AG04449 (cell line): ENCODE measurements around the gene GALNT2.

ENCODE experiments used
- CTCF ChIA-PET: fragments of 350-600 bp; formaldehyde crosslinking; extraction: SDS; loops from one replicate; lab custom pipeline; 2021; ENCODE audit warnings: antibody characterized with exemption; lab: Yijun Ruan, JAX
- POLR2A ChIA-PET: fragments of 400-600, 350-600 bp; formaldehyde crosslinking; extraction: SDS; loops from one replicate; lab custom pipeline; 2020; ENCODE audit warnings: antibody characterized with exemption, inconsistent platforms; lab: Yijun Ruan, JAX
- DNase-seq: peaks from one replicate; pipeline ENCODE4 v3.0.0-alpha.2; 2010; ENCODE audit warnings: low read depth, low spot score
- H3K4me3 ChIP-seq: 2 replicates; pipeline ENCODE4 v1.5.1; 2011; ENCODE audit warnings: low read depth, mild to moderate bottlenecking, control low read depth, low read length
- TF ChIP-seq, protein P1 (sequence below): IDR thresholded peaks from one replicate; pipeline ENCODE4 v1.5.1; 2011; ENCODE audit warnings: mild to moderate bottlenecking, moderate library complexity, low read length, control low read depth, inconsistent platforms; ENCODE audit not compliant: insufficient read depth; ENCODE audit errors: missing control alignments

The GALNT2 gene

DNA sequence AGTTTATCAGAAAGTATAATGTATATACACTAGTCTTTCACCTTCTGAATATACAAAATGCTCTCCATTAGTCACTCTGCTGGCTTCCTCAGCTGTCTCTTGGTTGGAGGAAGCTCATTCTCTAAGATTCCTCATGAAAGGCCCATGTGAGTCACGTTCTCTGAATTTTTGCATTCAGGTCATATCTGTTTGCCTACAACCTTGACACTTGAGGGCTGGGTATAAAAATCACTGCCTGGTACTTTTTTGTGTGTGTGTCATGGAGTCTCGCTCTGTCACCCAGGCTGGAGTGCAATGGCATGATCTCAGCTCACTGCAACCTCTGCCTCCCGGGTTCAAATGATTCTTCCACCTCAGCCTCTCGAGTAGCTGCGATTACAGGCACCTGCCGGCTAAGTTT is 2.8 kb upstream of the GALNT2 start:
- TF ChIP-seq, protein P1, sequence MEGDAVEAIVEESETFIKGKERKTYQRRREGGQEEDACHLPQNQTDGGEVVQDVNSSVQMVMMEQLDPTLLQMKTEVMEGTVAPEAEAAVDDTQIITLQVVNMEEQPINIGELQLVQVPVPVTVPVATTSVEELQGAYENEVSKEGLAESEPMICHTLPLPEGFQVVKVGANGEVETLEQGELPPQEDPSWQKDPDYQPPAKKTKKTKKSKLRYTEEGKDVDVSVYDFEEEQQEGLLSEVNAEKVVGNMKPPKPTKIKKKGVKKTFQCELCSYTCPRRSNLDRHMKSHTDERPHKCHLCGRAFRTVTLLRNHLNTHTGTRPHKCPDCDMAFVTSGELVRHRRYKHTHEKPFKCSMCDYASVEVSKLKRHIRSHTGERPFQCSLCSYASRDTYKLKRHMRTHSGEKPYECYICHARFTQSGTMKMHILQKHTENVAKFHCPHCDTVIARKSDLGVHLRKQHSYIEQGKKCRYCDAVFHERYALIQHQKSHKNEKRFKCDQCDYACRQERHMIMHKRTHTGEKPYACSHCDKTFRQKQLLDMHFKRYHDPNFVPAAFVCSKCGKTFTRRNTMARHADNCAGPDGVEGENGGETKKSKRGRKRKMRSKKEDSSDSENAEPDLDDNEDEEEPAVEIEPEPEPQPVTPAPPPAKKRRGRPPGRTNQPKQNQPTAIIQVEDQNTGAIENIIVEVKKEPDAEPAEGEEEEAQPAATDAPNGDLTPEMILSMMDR = no peak
- H3K4me3 ChIP-seq = no peak overlapping the region
- ChIA-PET CTCF (no interaction called here), POLR2A (no interaction called here)
- no peak for DNase-seq

DNA sequence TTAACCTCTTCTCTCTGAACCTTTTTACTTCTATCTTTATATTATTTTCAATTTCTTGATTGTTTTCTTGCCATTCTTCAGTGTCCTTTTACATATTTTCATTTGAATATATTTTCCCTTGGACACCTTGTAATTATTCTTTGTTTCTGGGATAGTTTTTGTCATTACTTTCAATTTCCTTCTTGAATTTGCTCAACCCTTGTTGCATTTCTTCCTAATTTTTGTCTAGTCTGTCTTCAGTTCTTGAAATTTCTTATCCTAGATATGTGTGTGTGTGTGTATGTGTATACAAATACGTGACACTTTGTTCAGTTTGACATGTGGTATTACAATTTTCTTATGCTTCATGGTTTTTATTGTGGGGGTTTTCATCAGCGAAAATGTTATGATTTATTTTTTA is 1.9 kb upstream of the GALNT2 start:
- TF ChIP-seq, protein P1 = no peak
- no peak for DNase-seq
- no peak overlapping the region for H3K4me3 ChIP-seq
- ChIA-PET CTCF (interaction anchor here (0.7 kb wide), 1 partner anchor 20 kb away, joined by 3 read pairs; no protein-coding TSS in a partner anchor), POLR2A (no interaction called here)

DNA sequence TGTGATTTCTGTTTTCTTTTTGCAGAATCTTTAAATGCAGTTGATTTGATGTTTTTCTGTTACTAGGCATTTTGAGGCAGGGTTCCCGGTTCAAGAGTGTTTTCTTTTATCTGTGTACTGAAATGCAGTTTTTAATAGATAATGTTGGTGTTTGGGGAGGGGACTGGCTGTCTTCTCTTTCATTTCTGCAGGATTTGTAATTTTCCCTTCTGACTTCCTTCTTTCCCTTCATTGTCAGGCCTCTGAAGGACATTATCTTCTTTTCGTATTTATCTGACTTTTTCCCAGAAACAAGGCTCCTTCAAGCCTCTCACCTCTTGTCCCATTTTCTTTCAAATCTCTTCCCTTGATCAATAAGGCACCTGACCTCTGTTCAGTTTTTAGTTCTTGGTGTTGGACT is 1.5 kb upstream of the GALNT2 start:
- H3K4me3 ChIP-seq = no peak overlapping the region
- CTCF ChIA-PET = interaction anchor here (0.7 kb wide), 2 partner anchors 20 to 352 kb away, joined by 3 read pairs; no protein-coding TSS in a partner anchor
- TF ChIP-seq, protein P1 = no peak
- DNase-seq = no peak
- POLR2A ChIA-PET = no interaction called here

DNA sequence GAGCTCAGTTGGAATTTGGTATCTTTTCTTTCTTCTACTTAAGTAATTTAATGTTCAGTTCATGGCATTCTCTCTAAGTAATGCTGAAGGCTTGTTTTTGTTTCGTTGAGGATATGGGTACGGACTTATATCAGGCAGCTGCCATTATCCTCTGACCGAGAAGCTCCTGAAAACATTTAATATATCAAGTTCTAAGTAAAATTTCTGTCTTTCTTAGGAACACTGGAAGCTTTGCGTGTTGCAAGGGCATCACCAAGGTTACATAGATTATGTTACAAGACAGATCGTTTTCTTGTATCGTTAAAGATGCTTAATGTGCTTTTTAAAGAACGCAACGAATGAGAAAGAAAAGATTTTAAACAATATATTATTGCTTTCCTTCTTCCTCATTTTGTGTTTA is 1.0 kb upstream of the GALNT2 start:
- H3K4me3 ChIP-seq = no peak overlapping the region; the same call in 1 of the 2 replicates
- ChIA-PET POLR2A (no interaction called here), CTCF (interaction anchor here (0.7 kb wide), 2 partner anchors 19 to 353 kb away, joined by 3 read pairs; no protein-coding TSS in a partner anchor)
- DNase-seq = no peak
- TF ChIP-seq, protein P1 = no peak

DNA sequence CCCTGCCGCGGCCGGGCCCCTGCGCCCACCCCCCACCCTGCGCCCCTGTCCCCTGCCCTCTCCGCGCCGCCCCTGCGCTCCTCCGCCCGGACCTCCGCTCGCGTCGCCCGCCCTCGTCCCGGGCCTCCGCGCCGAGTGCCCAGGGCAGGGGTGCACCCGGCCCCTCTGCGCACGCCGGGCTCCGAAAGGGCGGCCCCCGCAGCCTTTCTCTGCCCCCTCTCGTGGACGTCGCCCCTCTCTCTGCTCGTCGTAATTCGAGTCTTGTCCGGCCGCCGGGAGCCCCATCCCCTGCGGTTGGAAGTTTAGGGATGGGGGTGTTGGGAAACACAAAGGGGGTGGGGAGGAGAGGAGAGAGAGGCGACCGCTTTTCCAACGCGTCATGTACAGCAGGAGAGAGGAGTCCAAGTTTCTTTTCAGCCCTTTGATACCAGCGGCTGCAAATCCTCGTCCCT is 407 bp downstream of the GALNT2 start:
- TF ChIP-seq, protein P1 = no peak

DNA sequence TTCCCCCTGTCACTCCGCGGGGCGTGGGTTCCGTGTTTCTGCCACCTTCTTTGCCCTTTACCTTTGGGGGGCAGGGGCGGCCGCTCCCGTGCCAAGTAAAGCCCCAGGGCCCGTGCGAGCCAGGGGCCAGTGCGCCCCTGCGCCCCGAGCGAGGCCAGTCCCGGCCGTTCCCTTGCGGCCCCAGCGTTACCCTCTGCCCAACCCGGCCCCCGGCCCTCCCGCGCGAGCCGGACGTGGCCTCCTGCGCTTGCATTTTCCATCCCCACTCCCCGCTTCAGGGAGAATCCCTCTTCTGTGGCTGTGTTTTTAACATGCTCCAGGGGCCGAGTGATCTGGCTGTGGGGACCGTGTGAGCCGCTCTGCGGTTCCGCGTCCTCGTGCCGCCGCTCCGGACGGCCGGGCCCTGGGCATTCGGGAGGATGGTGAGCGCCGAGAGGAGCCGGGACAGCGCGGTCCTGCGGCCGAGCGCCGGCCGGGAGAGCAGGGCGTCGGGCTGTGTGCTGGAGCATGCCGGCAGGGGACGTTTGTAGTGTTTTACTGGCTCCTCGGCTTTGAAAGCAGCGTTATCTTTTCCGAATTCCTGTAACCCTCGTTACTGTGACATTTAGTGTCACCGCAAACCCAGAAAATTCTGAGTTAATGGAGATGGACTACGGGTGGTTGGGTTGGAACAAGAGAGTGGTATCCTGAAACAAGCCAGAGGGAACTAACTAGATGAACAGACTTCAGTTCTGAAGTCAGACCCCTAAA is 1.0 kb downstream of the GALNT2 start:
- ChIA-PET POLR2A (interaction anchor here (0.8 kb wide), 1 partner anchor 10 kb away, joined by 3 read pairs; no protein-coding TSS in a partner anchor), CTCF (interaction anchor here (1.2 kb wide), 1 partner anchor 147 kb away, joined by 3 read pairs; no protein-coding TSS in a partner anchor)
- H3K4me3 ChIP-seq = peak overlapping the region; percentile 88
- TF ChIP-seq, protein P1 = no peak
- no peak for DNase-seq

More for the DNA sequence above, 407 bp downstream of the GALNT2 start:
- peak overlapping the region; percentile 88 for H3K4me3 ChIP-seq
- ChIA-PET CTCF (no interaction called here), POLR2A (interaction anchor here (0.9 to 1.0 kb wide), 3 partner anchors 12 to 138 kb away, joined by 3 to 5 read pairs (median 3); no protein-coding TSS in a partner anchor)
- DNase-seq = no peak
